HG02981 (cell line): ENCODE data around the gene CTCF.

Experiments
- ATAC-seq: cut with Tn5 transposase; IDR thresholded peaks from one replicate; pipeline ENCODE4 v1.9.1; 2021; ENCODE audit warnings: mild to moderate bottlenecking, moderate library complexity; ENCODE audit not compliant: unreplicated experiment

Gene CTCF

DNA sequence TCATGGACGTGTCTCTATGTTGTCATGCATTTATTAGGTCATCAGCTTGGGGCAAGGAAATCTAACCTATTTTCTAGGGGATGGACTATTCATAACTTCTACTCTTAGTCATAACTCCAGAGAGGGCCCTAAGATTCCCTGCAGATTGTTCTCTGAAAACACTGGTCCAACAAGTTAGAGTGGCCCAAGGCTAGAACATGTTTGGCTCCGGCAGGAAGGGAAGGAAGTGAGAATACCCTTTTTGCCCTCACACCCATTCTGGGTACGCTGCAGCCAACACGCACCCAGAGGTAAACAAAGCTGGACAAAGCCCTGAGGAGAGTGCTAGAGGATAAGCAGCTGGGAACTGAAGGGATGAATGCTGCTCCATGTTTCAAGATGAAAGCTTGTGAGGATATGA lies 114.2 kb downstream of the CTCF start:
- no peak for ATAC-seq

DNA sequence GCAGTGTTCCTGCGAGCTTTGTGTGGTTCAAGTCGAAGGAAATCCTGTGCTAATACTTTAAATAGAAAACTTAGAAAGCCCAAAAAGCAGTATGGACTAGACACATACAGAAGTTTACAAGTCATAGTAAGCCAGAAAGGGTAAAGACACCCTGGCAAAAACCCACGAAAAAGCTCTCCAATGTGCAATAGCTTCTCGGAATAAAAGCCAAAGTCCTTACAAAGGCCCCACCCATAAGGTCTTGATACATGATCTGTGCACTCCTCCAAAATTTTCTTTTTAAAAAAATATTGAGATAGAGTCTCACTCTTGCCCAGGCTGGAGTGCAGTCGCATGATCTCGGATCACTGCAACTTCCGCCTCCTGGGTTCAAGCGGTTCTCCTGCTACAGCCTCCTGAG lies 114.6 kb downstream of the CTCF start:
- no peak for ATAC-seq

DNA sequence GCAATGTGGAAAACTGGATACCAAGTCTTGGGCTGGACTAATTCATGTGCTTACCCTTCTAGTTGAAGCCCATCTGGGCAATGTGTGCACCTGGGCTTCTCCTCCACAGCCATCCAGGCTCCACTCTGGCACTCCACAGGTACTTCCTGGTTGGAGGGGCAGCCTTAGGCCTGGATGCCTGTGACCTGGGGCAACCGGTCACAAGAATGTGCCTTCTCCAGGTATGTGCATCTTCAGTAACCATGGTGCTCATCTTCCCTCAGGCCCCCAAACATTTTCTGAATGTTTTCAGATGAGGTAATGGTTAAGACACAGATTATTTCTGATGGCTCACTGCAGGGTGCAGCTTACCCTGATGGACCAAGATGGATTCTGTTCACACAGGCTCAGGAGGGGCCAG lies 115.4 kb downstream of the CTCF start:
- ATAC-seq = no peak

DNA sequence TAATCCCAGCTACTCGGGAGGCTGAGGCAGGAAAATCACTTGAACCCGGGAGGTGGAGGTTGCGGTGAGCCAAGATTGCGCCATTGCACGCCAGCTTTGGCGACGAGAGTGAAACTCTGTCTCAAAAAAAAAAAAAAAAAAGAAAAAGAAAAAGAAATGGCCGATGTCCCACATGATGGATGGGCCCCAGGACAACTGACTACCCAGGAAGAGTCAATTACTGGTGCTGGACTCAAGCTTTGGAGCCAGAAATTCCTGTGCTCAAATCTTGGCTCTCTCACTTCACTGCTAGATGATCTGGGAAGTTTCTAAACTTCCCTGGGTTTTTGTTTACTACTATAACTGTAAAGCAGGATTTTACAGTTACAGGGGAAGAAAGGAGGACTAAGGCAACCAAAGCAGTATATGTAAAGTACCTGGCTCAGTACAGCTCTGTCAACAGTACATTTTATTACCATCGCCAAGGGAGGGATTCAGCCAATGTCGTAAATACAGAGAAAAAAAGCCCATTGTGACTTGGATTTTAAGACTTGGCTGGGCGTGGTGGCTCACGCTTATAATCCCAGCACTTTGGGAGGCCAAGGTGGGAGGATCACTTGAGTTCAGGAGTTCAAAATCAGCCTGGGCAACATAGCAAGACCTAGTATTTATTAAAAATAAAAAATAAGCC lies 116.2 kb downstream of the CTCF start:
- ATAC-seq = no peak

DNA sequence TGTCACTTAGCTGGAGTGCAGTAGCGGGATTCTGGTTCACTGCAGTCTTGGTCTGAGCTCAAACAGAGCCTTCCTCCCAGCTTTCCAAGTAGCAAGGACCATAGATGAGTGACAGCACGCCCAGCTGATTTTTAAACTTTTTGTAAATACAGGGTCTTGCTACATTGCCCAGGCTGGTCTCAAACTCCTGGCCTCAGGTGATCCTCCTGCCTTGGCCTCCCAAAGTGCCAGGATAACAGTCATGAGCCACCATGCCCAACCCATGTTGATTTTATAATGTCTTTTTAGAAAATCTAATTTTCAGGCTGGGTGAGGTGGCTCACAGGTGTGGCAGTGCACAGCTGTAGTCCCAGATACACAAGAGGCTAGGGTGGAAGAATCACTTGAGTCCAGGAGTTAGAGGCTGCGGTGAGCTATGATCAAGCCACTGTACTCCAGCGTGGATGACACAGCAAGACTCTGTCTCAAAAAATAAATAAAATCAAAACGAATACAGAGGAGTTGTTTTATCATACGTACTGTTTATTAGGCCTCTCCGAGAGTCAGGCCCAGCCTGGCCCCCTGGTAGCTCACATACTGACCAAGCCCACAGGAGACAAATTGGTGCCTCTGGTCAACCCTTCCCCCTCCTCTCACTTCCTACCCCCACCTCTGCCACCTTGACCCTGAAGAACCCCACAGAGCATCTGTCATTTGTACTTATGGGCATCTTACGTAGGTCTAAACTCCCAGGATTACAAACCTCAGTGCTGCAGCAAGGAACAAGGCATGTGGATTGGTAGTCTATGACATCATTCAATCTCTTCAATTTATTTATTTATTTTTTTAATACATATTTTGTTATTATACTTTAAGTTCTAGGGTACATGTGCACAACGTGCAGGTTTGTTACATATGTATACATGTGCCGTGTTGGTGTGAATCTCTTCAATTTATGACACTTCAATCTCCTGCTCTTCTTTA lies 117.9 kb downstream of the CTCF start:
- no peak for ATAC-seq

DNA sequence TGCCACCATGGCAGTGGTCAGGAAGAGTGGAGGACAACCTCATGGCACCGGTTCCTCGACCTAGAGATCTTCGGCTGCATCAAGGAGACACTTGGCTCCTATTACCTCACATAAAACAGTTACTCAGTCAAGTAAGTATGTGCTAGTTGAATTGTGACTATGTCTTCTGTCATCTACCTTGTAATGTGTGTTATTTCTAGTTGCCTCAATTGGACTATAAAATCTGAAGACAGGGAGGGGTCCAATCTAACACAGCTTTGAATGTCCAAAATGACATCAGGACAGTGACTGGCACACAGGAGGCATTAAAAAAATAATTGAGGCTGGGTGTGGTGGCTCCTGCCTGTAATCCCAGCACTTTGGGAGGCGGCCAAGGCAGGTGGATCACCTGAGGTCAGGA lies 121.4 kb downstream of the CTCF start:
- no peak for ATAC-seq

DNA sequence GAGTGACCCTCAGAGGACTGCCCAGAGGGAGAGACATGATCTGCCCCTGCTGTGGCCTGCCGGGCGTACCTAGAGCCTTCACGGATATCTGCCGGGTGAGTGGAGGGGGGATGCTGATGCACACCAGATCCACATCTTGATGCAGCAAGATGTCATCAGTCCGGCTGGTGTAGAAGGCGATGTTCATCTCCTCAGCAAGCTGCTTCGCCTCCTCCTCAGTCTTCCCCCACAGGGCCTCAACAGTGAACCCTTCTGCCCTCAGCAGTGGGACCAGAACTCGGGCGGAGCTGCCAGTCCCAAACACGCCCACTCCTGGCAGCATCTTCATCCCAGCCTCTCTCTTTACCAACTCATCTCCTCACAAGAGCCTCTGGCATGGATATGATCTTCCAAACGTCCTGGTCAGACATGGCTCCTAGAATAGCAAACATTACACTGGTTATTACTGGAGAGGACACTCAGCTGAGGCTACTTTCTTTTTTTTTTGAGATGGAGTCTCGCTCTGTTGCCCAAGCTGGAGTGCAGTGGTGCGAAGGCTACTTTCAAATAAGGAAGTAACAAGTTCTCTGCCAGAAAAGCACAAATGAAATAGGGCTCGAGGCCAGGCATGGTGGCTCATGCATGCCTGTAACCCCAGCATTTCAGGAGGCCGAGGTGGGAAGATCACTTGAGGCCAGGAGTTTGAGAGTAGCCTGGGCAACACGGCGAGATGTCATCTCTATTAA lies 123.2 kb downstream of the CTCF start:
- ATAC-seq = no peak
